ENCODE results near the gene IFT81. TPM values are rescaled to one million over a fixed set of nuclear protein-coding genes. Genes with fewer than 3 reads are reported as not detected.

The IFT81 gene
- total and polyA plus RNA-seq, 2 donors (not counting 3 experiments of a cell fraction or from before 2014, with no cell fraction given) = 2.4 to 9.8 TPM

GRCh38 chr12:110223777-110224378 is 99.7 kb downstream of the IFT81 start:
- peaks cover 6% of the 10 kb centered on the region for H3K4me1 ChIP-seq (ENCODE audit: control insufficient read depth, extremely low read depth, insufficient read depth, low read length)
- ChIA-PET CTCF (interaction anchor here (0.9 to 3.2 kb wide), 21 partner anchors 9 to 207 kb away, joined by 3 to 55 read pairs (median 4); partner anchors contain the start of genes ATP2A2, C12orf76 and IFT81), POLR2A (interaction anchor here (1.1 kb wide), 1 partner anchor 100 kb away, joined by 3 read pairs; the partner anchor contains the start of gene IFT81)
- H3K4me3 ChIP-seq (replicated peaks in 1 of 3; ENCODE audit: insufficient read depth in 1 of 3, low read depth in 1 of 3, low read length in 3 of 3) = no peak overlapping the region
- no peaks in the 10 kb centered on the region for H3K79me2 ChIP-seq (ENCODE audit: control insufficient read depth, insufficient read depth, low read length)
- H2AFZ ChIP-seq (ENCODE audit: low read depth, low read length) = no peak overlapping the region
- no peaks in the 10 kb centered on the region for H3K36me3 ChIP-seq (ENCODE audit: control insufficient read depth in 2 of 2, extremely low read depth in 1 of 2, insufficient read depth in 2 of 2, low read length in 2 of 2)
- no peak for FAIRE-seq
- intact Hi-C loops (cut with micrococcal nuclease) (loop anchor here (1.0 to 2.0 kb wide), 4 partner anchors 57 to 207 kb away; partner anchors contain the start of genes ATP2A2 and IFT81), dilution Hi-C loops (cut with MboI; ENCODE audit: extremely low pct_ligation_motif_present, low sequenced_read_pairs) (no loop called here)
- H3K27me3 ChIP-seq (ENCODE audit: control insufficient read depth in 2 of 2, insufficient read depth in 2 of 2, low read length in 2 of 2) = no peaks in the 10 kb centered on the region
- no peak overlapping the region for H3K9ac ChIP-seq (replicated peaks; ENCODE audit: extremely low read depth, insufficient read depth, low read length)
- no TSS peak for BruUV-seq (replicated peaks)
- H3K4me2 ChIP-seq (ENCODE audit: insufficient read depth, low read length) = no peak overlapping the region
- H3K9me3 ChIP-seq (replicated peaks; ENCODE audit: control insufficient read depth, insufficient read depth, low read length) = no peaks in the 10 kb centered on the region
- TF ChIP-seq CTCF (IDR thresholded peaks at IDR 0.05; ENCODE audit: extremely low read depth in 1 of 2, insufficient read depth in 1 of 2, low read depth in 1 of 2, low read length in 2 of 2) (no peak), JUN (IDR thresholded peaks at IDR 0.05; ENCODE audit: borderline replicate concordance, insufficient read depth, insufficient read length, low read depth) (no peak), MYC (IDR thresholded peaks at IDR 0.05; ENCODE audit: low read depth, low read length) (no peak), EZH2 (IDR thresholded peaks at IDR 0.05; ENCODE audit: borderline replicate concordance, low read depth, low read length, severe bottlenecking) (no peak), POLR2AphosphoS5 (IDR thresholded peaks at IDR 0.05; ENCODE audit: insufficient read depth, low read depth, low read length) (no peak), FOS (IDR thresholded peaks at IDR 0.05; ENCODE audit: borderline replicate concordance, insufficient read depth, low read length) (no peak), POLR2A (IDR thresholded peaks at IDR 0.05; ENCODE audit: low read depth, low read length) (no peak), GATA2 (IDR thresholded peaks at IDR 0.05; ENCODE audit: insufficient read depth, insufficient read length, low read depth, low read length) (no peak)
- TF ChIP-seq, protein P1, sequence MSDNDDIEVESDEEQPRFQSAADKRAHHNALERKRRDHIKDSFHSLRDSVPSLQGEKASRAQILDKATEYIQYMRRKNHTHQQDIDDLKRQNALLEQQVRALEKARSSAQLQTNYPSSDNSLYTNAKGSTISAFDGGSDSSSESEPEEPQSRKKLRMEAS (IDR thresholded peaks at IDR 0.05; ENCODE audit: insufficient read depth, insufficient read length) = no peak
- no peak for DNase-seq (ENCODE audit: low read depth, low spot score)
- no peaks in the 10 kb centered on the region for H3K9me1 ChIP-seq (replicated peaks; ENCODE audit: control insufficient read depth, extremely low read depth, insufficient read depth, low read length)
- H4K20me1 ChIP-seq (replicated peaks; ENCODE audit: control insufficient read depth, extremely low read depth, insufficient read depth, low read length) = no peaks in the 10 kb centered on the region
- no peak overlapping the region for H3K27ac ChIP-seq (ENCODE audit: insufficient read depth, low read depth, low read length)

Measured in endothelial cell of umbilical vein (primary cell).